ENCODE results near the gene ELMO3. TPM values are rescaled to one million over a fixed set of nuclear protein-coding genes. Genes with fewer than 3 reads are reported as not detected.

The ELMO3 gene
- total and polyA plus RNA-seq, 9 donors: 1.1 to 14.8 (median 2.7) TPM; not detected in 1

DNA sequence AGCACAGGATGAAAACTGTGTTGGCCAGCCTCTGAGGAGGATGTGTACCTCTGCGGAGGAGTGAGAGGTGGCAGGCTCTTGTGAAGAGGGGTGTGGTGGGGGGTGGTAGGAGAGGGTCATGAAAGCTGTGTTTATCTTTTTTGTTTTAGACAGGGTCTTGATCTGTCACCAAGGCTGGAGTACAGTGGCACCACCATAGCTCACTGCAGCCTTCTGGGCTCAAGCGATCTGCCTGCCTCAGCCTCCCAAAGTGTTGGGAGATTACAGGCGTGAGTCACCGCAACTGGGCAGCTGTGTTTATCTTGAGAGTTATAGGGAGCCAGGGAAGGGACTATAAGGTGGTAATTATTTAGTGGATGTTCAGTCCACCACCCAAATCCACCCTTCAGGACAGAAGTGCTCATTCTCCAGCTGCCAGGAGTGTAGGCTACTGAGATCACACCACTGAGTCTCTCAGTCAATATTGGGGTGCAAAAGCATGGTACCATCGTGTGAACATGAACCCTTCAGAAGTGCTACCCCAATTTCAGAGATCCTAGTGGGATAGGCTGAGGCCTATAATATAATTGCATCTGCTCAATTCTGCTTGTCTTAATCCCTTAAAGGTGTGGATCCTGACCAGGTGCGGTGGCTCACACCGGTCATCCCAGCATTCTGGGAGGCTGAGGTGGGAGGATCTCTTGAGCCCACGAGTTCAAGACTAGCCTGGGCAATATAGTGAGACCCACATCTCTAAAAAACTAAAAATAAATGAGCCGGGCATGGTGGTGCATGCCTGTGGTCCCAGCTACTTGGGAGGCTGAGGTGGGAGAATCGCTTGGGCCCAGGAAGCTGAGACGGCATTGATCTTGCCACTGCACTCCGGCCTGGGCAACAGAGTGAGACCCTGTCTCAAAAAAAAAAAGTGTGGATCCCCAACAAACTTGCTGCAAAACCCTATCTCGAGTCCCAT is 8.2 kb upstream of the ELMO3 start:
- no peaks in the 10 kb centered on the region for H3K27me3 ChIP-seq
- no peaks in the 10 kb centered on the region for H3K36me3 ChIP-seq
- intact Hi-C loops (cut with DNase I): no loop called here
- TF ChIP-seq POLR2A (IDR thresholded peaks at IDR 0.05) (no peak), EP300 (IDR thresholded peaks at IDR 0.05) (no peak)
- TF ChIP-seq, protein P1, sequence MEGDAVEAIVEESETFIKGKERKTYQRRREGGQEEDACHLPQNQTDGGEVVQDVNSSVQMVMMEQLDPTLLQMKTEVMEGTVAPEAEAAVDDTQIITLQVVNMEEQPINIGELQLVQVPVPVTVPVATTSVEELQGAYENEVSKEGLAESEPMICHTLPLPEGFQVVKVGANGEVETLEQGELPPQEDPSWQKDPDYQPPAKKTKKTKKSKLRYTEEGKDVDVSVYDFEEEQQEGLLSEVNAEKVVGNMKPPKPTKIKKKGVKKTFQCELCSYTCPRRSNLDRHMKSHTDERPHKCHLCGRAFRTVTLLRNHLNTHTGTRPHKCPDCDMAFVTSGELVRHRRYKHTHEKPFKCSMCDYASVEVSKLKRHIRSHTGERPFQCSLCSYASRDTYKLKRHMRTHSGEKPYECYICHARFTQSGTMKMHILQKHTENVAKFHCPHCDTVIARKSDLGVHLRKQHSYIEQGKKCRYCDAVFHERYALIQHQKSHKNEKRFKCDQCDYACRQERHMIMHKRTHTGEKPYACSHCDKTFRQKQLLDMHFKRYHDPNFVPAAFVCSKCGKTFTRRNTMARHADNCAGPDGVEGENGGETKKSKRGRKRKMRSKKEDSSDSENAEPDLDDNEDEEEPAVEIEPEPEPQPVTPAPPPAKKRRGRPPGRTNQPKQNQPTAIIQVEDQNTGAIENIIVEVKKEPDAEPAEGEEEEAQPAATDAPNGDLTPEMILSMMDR (IDR thresholded peaks at IDR 0.05): no peak
- no peak overlapping the region for H3K27ac ChIP-seq
- WGBS, 3 donors: 57 to 73% (median 64%) methylated on average over 13 of the region's 13 CpGs
- H3K4me3 ChIP-seq: no peak overlapping the region
- no peak for DNase-seq
- H3K4me1 ChIP-seq (ENCODE audit: insufficient read depth): peaks cover 10% of the 10 kb centered on the region
- H3K9me3 ChIP-seq: no peaks in the 10 kb centered on the region

DNA sequence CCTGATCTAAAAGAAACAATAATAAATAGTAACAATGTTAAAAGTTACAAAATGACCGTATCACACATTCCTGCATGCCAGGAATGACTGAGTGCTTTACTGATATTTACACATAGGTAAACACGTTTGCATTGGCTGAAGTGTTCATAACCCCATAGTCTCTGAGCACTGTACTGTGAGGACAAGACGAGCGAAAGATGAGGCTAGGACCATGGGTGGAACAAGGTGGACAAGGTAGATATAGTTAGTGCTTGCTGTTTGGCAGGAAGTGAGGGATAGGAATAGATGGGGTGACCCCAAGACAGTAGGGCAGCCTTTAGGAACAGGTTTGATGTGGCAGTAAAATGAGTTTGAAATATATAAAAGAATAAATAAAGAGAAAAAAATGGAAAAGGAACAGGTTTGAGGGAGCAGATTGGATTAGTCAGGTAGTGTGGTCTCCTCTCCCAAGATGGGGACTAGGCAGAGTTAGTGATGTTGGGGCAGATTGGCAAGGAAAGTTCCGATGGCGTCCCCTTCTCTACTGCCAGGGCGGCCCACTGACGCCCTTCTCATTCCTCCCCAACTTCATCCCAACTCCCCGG is 7.4 kb upstream of the ELMO3 start:
- H3K27me3 ChIP-seq: no peaks in the 10 kb centered on the region
- no peaks in the 10 kb centered on the region for H3K9me3 ChIP-seq
- intact Hi-C loops (cut with DNase I): no loop called here
- DNase-seq: no peak
- no peaks in the 10 kb centered on the region for H3K36me3 ChIP-seq
- H3K4me3 ChIP-seq: peak overlapping the region; percentile 92
- TF ChIP-seq, protein P1 (IDR thresholded peaks at IDR 0.05): no peak
- no peak for TF ChIP-seq POLR2A (IDR thresholded peaks at IDR 0.05)
- no peak for TF ChIP-seq EP300 (IDR thresholded peaks at IDR 0.05)
- 17 to 19% (median 17%) methylated on average over 9 of the region's 9 CpGs for WGBS, 3 donors
- H3K27ac ChIP-seq: no peak overlapping the region
- H3K4me1 ChIP-seq (ENCODE audit: insufficient read depth): peaks cover 10% of the 10 kb centered on the region

DNA sequence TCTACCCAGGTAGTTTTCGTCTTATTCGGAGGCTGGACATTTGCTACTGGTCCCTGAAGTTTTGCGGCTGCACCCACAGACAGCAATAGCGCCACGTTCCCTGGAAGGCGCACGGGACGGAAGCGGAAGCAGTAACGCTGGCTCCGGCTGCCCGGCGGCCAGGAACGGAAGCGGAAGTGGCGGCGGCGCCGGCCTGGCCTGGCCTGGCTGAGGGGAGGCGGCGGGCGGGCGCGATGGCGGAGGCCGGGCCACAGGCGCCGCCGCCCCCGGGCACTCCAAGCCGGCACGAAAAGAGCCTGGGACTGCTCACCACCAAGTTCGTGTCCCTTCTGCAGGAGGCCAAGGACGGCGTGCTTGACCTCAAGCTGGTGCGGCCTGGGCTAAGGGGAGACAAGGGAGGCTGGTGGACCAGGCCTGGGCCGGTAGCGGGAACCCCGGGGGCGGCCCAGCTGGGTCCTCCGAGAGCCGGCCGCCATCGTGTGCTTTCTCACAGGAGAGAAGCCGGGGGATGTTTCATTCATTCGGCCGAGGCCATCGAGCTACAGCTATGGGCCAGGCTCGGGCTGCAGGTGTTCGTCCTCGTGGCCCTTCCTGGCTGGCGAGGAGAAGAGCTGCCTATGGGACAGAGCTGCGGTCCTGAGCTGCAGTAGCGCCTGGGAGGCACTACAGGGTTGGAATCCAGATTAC is 6.8 kb upstream of the ELMO3 start, which contains the start of gene E2F4:
Gene E2F4, plus strand, starts transcription at position 161 of the 687 bp plus-strand sequence. Its CDS starts 73 bp downstream, at position 234.
- peak; percentile 83 to 92 (median 88) for DNase-seq
- peaks cover 10% of the 10 kb centered on the region for H3K4me1 ChIP-seq (ENCODE audit: insufficient read depth)
- H3K36me3 ChIP-seq: no peaks in the 10 kb centered on the region
- 0 to 1% (median 0%) methylated on average over 46 to 54 of the region's 54 CpGs for WGBS, 3 donors
- peak within 1 kb of the TSS; percentile 1 to 55 for H3K27ac ChIP-seq
- peak; percentile 70 for TF ChIP-seq POLR2A (IDR thresholded peaks at IDR 0.05)
- TF ChIP-seq EP300 (IDR thresholded peaks at IDR 0.05): no peak
- TF ChIP-seq, protein P1 (IDR thresholded peaks at IDR 0.05): no peak
- H3K27me3 ChIP-seq: no peaks in the 10 kb centered on the region
- H3K9me3 ChIP-seq: no peaks in the 10 kb centered on the region
- peak within 1 kb of the TSS; percentile 92 for H3K4me3 ChIP-seq
- intact Hi-C loops (cut with DNase I): no loop called here

DNA sequence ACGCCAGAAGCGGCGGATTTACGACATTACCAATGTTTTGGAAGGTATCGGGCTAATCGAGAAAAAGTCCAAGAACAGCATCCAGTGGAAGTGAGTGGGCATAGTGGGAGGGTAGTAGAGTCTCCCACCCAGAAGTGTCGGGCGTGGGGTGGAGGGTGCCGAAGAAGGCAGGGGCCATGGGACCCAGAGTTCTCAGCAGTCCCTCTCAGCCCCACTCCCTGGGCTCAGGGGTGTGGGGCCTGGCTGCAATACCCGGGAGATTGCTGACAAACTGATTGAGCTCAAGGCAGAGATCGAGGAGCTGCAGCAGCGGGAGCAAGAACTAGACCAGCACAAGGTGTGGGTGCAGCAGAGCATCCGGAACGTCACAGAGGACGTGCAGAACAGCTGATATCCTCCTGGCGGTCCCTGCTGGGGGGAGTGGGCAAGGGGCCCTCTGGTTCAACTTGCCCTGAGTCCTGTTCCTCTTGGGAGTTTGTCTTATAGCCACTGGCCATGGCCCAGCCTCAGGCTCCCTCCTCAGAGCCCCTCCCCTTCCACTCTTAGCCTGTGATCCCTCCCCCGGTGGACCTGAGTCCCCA is 6.1 kb upstream of the ELMO3 start:
- no peaks in the 10 kb centered on the region for H3K36me3 ChIP-seq
- peak overlapping the region; percentile 92 for H3K4me3 ChIP-seq
- no peak for DNase-seq
- H3K4me1 ChIP-seq (ENCODE audit: insufficient read depth): peaks cover 10% of the 10 kb centered on the region
- TF ChIP-seq, protein P1 (IDR thresholded peaks at IDR 0.05): no peak
- TF ChIP-seq EP300 (IDR thresholded peaks at IDR 0.05) (no peak), POLR2A (IDR thresholded peaks at IDR 0.05) (no peak)
- intact Hi-C loops (cut with DNase I): no loop called here
- 16 to 32% (median 19%) methylated on average over 17 of the region's 17 CpGs for WGBS, 3 donors
- H3K9me3 ChIP-seq: no peaks in the 10 kb centered on the region
- H3K27me3 ChIP-seq: no peaks in the 10 kb centered on the region
- peak overlapping the region in 1 of 2 donors; percentile 1 for H3K27ac ChIP-seq

Data from ovary (tissue), 9 donors.